Inferior parietal cortex (tissue), 1 donor: ENCODE data around the gene SORBS2.
"Not testable (repeated sequence)": the region's sequence is repeated elsewhere in the genome, so short reads cannot be mapped to it uniquely, and the experiment has no call there.

Experiments
- DNase-seq: peaks from one replicate; pipeline ENCODE4 v3.0.0-alpha.2; 2016; ENCODE audit errors: extremely low spot score

The SORBS2 gene

GRCh38 chr4:185737489-185738037 is 74.4 kb downstream of the SORBS2 start:
- DNase-seq = no peak

GRCh38 chr4:185736882-185737281 is 75.1 kb downstream of the SORBS2 start:
- DNase-seq = no peak

GRCh38 chr4:185735866-185736400 is 76.1 kb downstream of the SORBS2 start:
- DNase-seq = no peak

GRCh38 chr4:185734930-185735329 is 77.1 kb downstream of the SORBS2 start:
- DNase-seq = no peak

GRCh38 chr4:185734214-185734613 is 77.8 kb downstream of the SORBS2 start:
- no peak for DNase-seq

GRCh38 chr4:185730849-185731608 is 81.0 kb downstream of the SORBS2 start:
- DNase-seq = no peak

GRCh38 chr4:185730387-185730786 is 81.6 kb downstream of the SORBS2 start:
- DNase-seq = no peak

DNA sequence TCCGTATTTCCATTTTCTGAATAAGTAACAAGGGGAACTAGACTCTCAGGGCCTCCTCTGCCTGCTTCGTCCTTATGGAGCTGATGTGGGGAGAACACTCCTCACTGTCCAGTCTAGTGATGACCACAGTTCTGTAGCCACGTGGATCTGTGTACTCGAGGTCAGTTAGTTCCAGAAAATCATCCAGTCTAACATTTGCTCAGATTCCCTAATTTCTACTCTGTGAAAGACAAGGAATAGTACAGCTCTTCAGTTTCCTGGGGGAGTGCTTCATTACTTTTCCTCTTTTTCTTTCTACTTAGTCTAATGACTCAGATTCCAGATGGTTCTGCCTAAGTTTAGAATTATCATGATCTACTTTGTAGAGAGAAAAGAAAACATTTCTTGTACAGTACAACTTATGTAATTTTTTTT is 82.6 kb downstream of the SORBS2 start:
- DNase-seq = peak; percentile 75

- no peak for DNase-seq
Measured at GRCh38 chr4:185728893-185729292, 83.1 kb downstream of the SORBS2 start.

GRCh38 chr4:185726931-185727330 is 85.1 kb downstream of the SORBS2 start:
- no peak for DNase-seq

DNA sequence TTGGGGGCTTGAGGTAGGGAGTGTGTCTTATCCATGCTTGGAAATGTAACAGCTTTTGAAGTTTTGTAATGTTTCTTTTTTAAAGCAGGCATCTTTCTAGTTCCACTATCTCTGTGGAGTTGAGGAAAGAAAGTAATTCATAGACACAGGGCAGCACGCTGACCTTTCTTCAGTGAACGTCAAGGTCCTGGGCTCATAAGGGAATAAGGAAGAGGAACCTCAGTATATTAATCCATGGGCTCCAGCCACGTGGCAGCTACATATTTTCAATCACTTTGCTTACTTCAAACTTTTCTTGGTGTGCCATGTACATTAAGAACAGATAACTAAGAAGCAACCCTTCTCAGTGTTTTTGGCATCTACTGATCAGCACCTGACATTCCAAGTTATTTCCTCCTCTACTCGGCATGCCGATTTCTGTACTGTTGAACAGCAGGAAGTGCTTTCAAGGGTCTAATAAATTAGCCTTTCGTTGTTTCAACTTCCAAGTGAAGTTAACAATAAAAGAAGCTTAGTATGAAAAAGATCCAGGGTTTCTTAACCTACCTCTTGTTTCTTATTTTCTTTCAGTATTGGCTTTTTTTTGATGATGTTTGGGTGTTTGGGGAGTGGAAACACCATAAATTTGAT is 88.2 kb downstream of the SORBS2 start:
- no peak for DNase-seq

- DNase-seq = no peak
Measured at GRCh38 chr4:185722029-185722316, 90.0 kb downstream of the SORBS2 start.

DNA sequence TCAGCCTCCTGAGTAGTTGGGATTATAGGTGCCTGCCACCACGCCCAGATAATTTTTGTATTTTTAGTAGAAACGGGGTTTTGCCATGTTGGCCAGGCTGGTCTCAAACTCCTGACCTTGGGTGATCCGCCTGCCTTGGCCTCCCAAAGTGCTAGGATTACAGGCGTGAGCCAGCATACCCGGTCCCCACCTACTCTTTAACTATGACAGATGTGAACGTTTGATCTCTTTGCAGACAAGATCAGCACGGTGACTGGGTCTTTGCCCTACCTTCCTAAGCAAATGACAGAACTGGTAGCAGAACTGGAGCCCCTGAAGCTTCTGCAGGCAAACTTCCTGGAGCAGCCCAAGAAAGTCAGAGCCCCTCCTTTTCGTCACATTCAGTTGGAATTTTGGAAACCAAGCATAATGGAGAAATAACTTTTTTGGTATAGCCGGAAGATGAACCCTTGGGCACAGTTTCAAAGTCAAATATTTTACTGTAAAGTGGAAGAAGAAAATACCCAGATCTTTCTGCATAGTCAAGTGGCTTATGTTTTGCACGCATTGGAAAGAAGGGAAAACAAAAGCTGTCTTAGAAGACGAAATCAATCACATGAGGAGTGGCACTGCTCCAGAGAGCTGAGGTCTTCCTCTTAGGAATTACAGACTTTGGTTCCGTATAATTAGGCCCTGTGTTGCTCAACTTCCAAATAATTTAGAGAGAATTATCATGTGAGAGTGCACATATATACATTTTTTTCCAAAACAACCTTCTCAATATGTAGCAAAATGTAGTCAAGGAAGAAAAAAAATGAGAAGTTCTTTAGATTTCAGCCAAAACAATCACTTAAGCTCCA is 90.6 kb downstream of the SORBS2 start:
- DNase-seq = no peak

DNA sequence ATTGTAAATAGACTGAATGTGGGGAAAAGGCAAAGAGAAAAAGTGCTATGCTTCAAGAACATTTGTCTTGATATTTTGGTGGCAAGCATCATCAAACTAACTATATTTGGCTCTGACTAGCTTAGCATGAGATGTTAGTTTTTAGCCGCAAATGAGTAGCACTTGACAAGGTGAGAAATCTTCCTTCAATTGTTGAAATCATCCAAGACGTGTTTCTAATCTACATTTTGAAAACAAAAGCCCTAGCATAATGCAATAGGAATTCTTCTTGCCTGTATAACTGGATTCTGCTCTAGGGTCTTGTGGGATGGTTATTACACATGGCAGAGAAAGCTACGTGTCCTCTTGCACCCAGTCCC is 92.5 kb downstream of the SORBS2 start:
- DNase-seq = no peak

- no peak for DNase-seq
Measured at GRCh38 chr4:185718578-185719499, 93.2 kb downstream of the SORBS2 start.

DNA sequence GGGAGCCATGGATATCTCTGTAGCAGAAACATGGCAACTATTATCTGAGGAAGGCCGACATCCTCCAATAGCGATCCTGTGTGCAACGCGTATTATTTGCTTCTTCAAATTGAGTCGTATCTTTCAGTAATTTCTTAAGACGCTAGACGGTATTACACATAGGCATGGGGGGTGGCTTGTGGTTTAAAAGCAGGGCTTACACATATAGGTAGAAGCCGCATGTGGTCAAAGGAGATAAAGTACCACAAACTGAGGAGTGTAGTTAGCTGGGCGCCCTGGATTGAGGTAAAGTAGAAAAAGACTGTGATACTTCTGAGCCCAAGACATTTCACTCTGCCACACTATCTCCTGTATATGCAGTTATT is 94.6 kb downstream of the SORBS2 start:
- DNase-seq = no peak

DNA sequence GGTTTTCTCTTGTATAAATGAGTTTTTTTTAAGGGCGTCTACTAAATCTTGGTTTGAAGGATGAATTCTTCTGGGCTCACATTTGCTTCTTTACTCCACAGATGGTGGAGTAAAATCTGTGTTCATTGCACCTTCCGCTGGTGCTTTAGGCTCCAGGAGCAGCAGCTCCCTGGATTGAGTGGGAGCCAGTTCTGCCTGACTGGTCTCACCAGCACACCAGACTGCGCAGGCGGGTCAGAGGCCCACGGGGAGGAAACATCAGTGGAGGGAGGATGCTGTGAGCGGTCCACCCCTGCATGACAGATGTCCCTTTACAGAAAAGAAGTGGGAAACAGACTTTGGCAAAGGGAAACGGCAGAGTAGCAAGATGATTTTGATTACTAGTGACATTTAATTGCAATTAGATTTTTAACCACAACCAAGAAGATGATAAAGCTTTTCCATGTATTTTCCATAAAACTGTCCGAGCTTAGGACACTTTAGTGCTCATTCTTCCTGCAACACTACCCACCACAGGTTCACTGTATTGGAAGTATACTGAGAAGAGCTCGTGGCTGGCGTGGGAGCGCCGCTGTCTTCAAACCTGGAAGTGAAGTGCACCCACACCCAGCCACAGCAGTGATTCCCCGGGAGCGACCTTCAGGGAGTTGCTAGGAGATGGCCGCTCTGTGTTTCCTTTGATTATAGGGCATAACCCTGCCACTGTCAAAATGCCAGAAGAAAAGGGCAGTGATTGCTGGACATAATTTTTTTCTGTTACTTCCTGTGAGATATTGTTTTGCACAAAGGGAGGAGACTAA is 95.2 kb downstream of the SORBS2 start:
- no peak for DNase-seq

- no peak for DNase-seq
Measured at GRCh38 chr4:185716141-185716551, 95.8 kb downstream of the SORBS2 start.

- not testable (repeated sequence) for DNase-seq
Measured at GRCh38 chr4:185714524-185714923, 97.5 kb downstream of the SORBS2 start.

DNA sequence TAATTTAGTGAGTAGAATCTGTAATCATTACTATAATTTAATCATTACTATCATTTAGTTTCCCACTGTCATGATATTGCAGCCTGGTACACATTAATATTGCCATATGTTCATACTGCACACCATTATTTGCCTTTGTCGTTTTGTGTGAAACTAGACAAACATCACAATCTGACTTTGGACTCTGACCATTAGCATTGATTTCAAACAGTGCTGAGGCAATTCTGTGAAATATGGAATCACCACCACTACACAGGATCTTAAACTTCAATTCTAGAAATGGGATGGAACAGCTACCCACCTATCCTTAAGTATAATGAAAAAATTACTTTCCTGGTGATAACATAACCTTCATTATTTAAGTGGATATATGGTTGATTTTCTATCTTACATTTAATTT is 98.3 kb downstream of the SORBS2 start:
- no peak for DNase-seq
